Naive thymus-derived CD4-positive, alpha-beta T cell (primary cell): ENCODE measurements around the gene ERBB3. TPM values are rescaled to one million over a fixed set of nuclear protein-coding genes. Genes with fewer than 3 reads are reported as not detected.

Source experiments
- ATAC-seq: fragments of 150-1000 bp; cut with Tn5 transposase; 2 replicates; pipeline ENCODE4 v1.10.0; 2021; ENCODE audit warnings: mild to moderate bottlenecking, moderate library complexity
- CTCF ChIA-PET: fragments of 350-600 bp; sonication (Branson Sonifier 250); formaldehyde crosslinking; loops from one replicate; lab custom pipeline; 2021; ENCODE audit warnings: antibody characterized with exemption; lab: Charles Lee
- POLR2A ChIA-PET: fragments of 350-600 bp; sonication (Branson Sonifier 250); formaldehyde crosslinking; loops from one replicate; lab custom pipeline; 2021; ENCODE audit warnings: antibody characterized with exemption, inconsistent platforms; lab: Charles Lee
- DNase-seq, 9 donors: peaks; one replicate each; pipeline versions ENCODE4 v3.0.0 to v3.0.0-alpha.2; 2020 to 2022; ENCODE audit warnings: mixed read lengths in 1 of 9
- H3K27ac ChIP-seq: one replicate; pipeline ENCODE4 v1.7.0; 2013; ENCODE audit warnings: mild to moderate bottlenecking, low read depth, low read length, moderate library complexity
- H3K27me3 ChIP-seq, 2 donors: one replicate each; pipeline ENCODE4 v1.7.0; 2013; ENCODE audit warnings: low read length in 2 of 2, mild to moderate bottlenecking in 2 of 2, moderate library complexity in 2 of 2; ENCODE audit not compliant: control insufficient read depth in 2 of 2, insufficient read depth in 2 of 2
- H3K36me3 ChIP-seq, 3 experiments: 1 replicate in 2 of 3; 2 replicates in 1 of 3; pipeline ENCODE4 v1.7.0; 2013; ENCODE audit warnings: low read length in 3 of 3, mild to moderate bottlenecking in 3 of 3, moderate library complexity in 1 of 3; ENCODE audit not compliant: insufficient read depth in 3 of 3, control insufficient read depth in 2 of 3
- H3K4me1 ChIP-seq, 2 donors: one replicate each; pipeline ENCODE4 v1.7.0; 2013; ENCODE audit warnings: low read length in 2 of 2, mild to moderate bottlenecking in 2 of 2, moderate library complexity in 1 of 2; ENCODE audit not compliant: control insufficient read depth in 2 of 2, insufficient read depth in 2 of 2
- H3K4me3 ChIP-seq: 2 replicates; pipeline ENCODE4 v1.7.0; 2013; ENCODE audit warnings: mild to moderate bottlenecking, low read length
- H3K9me3 ChIP-seq, 3 experiments: 1 replicate in 2 of 3; 2 replicates in 1 of 3; pipeline ENCODE4 v1.7.0; 2013; ENCODE audit warnings: low read length in 3 of 3; ENCODE audit not compliant: control insufficient read depth in 2 of 3
- H3K27ac Mint-ChIP-seq, 9 donors: one replicate each; pipeline ENCODE4 v1.8.0; 2020 to 2022; ENCODE audit warnings: mixed read lengths in 9 of 9, mild to moderate bottlenecking in 8 of 9, moderate library complexity in 5 of 9, inconsistent platforms in 2 of 9
- H3K27me3 Mint-ChIP-seq, 5 donors: one replicate each; pipeline ENCODE4 v1.8.0; 2021 to 2022; ENCODE audit warnings: mixed read lengths in 5 of 5, mild to moderate bottlenecking in 1 of 5
- H3K36me3 Mint-ChIP-seq, 5 donors: one replicate each; pipeline ENCODE4 v1.8.0; 2020 to 2022; ENCODE audit warnings: mixed read lengths in 5 of 5, mild to moderate bottlenecking in 3 of 5, inconsistent platforms in 1 of 5
- H3K4me1 Mint-ChIP-seq, 7 donors: one replicate each; pipeline ENCODE4 v1.8.0; 2020 to 2022; ENCODE audit warnings: mixed read lengths in 7 of 7, mild to moderate bottlenecking in 3 of 7, inconsistent platforms in 1 of 7
- H3K4me3 Mint-ChIP-seq, 10 donors: one replicate each; pipeline ENCODE4 v1.8.0; 2020 to 2022; ENCODE audit warnings: mild to moderate bottlenecking in 10 of 10, mixed read lengths in 10 of 10, moderate library complexity in 6 of 10, inconsistent platforms in 2 of 10
- H3K9me3 Mint-ChIP-seq, 11 donors: one replicate each; pipeline ENCODE4 v1.8.0; 2020 to 2022; ENCODE audit warnings: mixed read lengths in 11 of 11, mild to moderate bottlenecking in 4 of 11, inconsistent platforms in 1 of 11, moderate library complexity in 1 of 11
- intact Hi-C, 2 donors: fragments of 100-400 bp; cut with micrococcal nuclease; formaldehyde crosslinking; loops; one replicate each; pipeline ENCODE4 v1.15.1; 2023
- polyA plus RNA-seq, 2 donors: library from polyadenylated mRNA; unstranded; fragments of 300-500 nt; fragmentation: Illumina TruSeq; gene quantifications; one replicate each; pipeline ENCODE4 v1.2.3, GENCODE V29; 2021
- total RNA-seq, 6 experiments: library from RNA in 5 of 6; stranded (reverse) in 5 of 6; gene quantifications; 1 replicate in 5 of 6; 2 replicates in 1 of 6; pipeline ENCODE4 v1.2.3 and lab custom pipeline; 2021 to 2026

ERBB3 gene
- total and polyA plus RNA-seq, 7 experiments from 2014 or later: 0.22 to 6.4 (median 1.6) TPM

DNA sequence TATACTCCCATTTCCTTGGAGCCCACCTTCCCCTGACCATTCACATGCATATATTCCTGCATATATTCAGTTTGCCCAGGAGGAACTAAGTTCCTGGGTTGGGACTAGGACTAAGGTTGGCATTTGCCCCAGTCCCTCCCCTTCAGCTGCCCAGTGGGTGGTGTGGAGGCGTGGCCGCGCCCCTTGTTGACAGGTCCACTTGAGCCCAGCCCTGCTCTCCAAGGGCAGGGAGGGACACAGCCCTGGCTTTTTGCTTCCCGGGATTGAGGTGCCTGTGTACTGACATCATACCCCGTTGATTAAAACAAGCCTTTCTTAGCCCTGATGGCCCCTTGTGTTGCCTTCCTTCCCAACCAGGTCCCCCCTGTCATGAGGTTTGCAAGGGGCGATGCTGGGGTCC is 7.3 kb downstream of the ERBB3 start:
- Histone ChIP-seq H3K9me3 (no peaks in the 10 kb centered on the region), H3K27me3 (no peaks in the 10 kb centered on the region), H3K4me3 (no peak overlapping the region), H3K27ac (no peak overlapping the region), H3K36me3 (no peaks in the 10 kb centered on the region), H3K4me1 (no peaks in the 10 kb centered on the region)
- Mint-ChIP-seq H3K27ac (no peak overlapping the region), H3K4me1 (peaks cover 0 to 12% (median 0%) of the 10 kb centered on the region in 7 donors), H3K4me3 (no peak overlapping the region), H3K9me3 (no peaks in the 10 kb centered on the region), H3K36me3 (peaks cover 0 to 1% (median 0%) of the 10 kb centered on the region in 5 donors), H3K27me3 (peaks cover 0 to 24% (median 4%) of the 10 kb centered on the region in 5 donors)
- no peak for ATAC-seq
- intact Hi-C loops: no loop called here
- no peak for DNase-seq
- ChIA-PET POLR2A (interaction anchor here (1.2 kb wide), 1 partner anchor 9 kb away, joined by 4 read pairs; no protein-coding TSS in a partner anchor), CTCF (no interaction called here)

DNA sequence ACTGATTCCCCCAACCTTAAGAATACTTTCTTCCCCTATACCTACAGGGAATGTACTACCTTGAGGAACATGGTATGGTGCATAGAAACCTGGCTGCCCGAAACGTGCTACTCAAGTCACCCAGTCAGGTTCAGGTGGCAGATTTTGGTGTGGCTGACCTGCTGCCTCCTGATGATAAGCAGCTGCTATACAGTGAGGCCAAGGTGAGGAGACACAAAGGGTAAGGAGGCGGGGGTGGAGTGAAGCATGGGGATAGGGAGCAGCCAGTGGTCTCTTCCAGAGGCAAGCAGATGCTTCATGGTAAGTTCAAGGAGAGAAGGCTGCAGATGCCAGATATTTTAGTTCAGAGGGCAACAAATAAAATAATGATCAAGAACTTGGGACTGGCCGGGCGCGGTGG is 17.8 kb downstream of the ERBB3 start:
- peaks cover 16 to 35% (median 30%) of the 10 kb centered on the region in 7 donors for H3K4me1 Mint-ChIP-seq
- H3K4me3 Mint-ChIP-seq: no peak overlapping the region
- Histone ChIP-seq H3K4me3 (no peak overlapping the region), H3K27me3 (no peaks in the 10 kb centered on the region), H3K36me3 (no peaks in the 10 kb centered on the region), H3K4me1 (peaks cover 14 to 15% of the 10 kb centered on the region in 2 donors), H3K9me3 (no peaks in the 10 kb centered on the region), H3K27ac (no peak overlapping the region)
- ATAC-seq (no peak), DNase-seq (no peak)
- ChIA-PET POLR2A (no interaction called here), CTCF (interaction anchor here (0.6 to 1.0 kb wide), 3 partner anchors 8 to 190 kb away, joined by 3 to 4 read pairs (median 4); no protein-coding TSS in a partner anchor)
- peaks cover 0 to 4% (median 0%) of the 10 kb centered on the region in 5 donors for H3K36me3 Mint-ChIP-seq
- H3K27ac Mint-ChIP-seq: peak overlapping the region in 2 of 9 donors; percentile 23 to 33
- peaks cover 0 to 2% (median 0%) of the 10 kb centered on the region in 11 donors for H3K9me3 Mint-ChIP-seq
- intact Hi-C loops: loop anchor here in 1 of 2 donors (1.0 kb wide), 1 partner anchor 9 kb away; no protein-coding TSS in a partner anchor
- peaks cover 0 to 42% (median 0%) of the 10 kb centered on the region in 5 donors for H3K27me3 Mint-ChIP-seq

DNA sequence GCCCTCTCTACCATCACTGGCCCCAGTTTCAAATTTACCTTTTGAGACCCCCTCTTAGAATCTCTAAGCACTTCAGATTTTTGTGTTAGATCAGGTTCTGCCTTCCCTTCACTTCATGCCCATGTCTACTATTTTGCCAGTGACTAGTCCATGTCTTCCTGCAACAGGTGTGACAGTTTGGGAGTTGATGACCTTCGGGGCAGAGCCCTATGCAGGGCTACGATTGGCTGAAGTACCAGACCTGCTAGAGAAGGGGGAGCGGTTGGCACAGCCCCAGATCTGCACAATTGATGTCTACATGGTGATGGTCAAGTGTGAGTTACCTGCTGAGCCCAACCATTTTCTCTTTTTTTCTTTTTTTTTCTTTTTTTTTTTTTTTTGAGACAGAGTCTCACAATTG is 18.6 kb downstream of the ERBB3 start:
- Mint-ChIP-seq H3K4me1 (peaks cover 20 to 41% (median 38%) of the 10 kb centered on the region in 7 donors), H3K9me3 (peaks cover 0 to 2% (median 0%) of the 10 kb centered on the region in 11 donors), H3K27ac (peak overlapping the region in 1 of 9 donors; percentile 16), H3K36me3 (peaks cover 0 to 4% (median 0%) of the 10 kb centered on the region in 5 donors), H3K27me3 (peaks cover 0 to 35% (median 0%) of the 10 kb centered on the region in 5 donors), H3K4me3 (no peak overlapping the region)
- no peak overlapping the region for H3K4me3 ChIP-seq
- intact Hi-C loops: no loop called here
- CTCF ChIA-PET: interaction anchor here (0.6 to 1.0 kb wide), 5 partner anchors 9 to 1485 kb away, joined by 3 to 7 read pairs (median 4); no protein-coding TSS in a partner anchor
- DNase-seq (no peak), ATAC-seq (no peak)
- POLR2A ChIA-PET: no interaction called here
- no peaks in the 10 kb centered on the region for H3K36me3 ChIP-seq
- H3K27ac ChIP-seq: no peak overlapping the region
- no peaks in the 10 kb centered on the region for H3K27me3 ChIP-seq
- no peaks in the 10 kb centered on the region for H3K9me3 ChIP-seq
- H3K4me1 ChIP-seq: peaks cover 21 to 23% of the 10 kb centered on the region in 2 donors

DNA sequence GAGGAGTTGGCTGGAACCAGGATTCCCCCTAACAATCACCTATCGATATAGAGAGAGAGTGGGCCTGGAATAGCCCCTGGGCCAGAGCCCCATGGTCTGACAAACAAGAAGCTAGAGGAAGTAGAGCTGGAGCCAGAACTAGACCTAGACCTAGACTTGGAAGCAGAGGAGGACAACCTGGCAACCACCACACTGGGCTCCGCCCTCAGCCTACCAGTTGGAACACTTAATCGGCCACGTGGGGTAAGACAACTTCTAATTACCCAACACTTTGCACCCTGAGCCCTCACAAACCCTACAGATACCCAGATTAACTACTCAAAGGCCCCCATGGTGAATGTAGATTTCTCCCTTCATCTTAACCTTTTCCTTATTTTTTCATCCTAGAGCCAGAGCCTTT is 19.8 kb downstream of the ERBB3 start:
- ChIA-PET POLR2A (interaction anchor here (6.4 kb wide), 1 partner anchor 18 kb away, joined by 85 read pairs; the partner anchor contains the start of gene ERBB3), CTCF (no interaction called here)
- H3K4me1 Mint-ChIP-seq: peaks cover 20 to 46% (median 44%) of the 10 kb centered on the region in 7 donors
- Histone ChIP-seq H3K4me1 (peaks cover 21 to 25% of the 10 kb centered on the region in 2 donors), H3K27ac (no peak overlapping the region), H3K27me3 (no peaks in the 10 kb centered on the region), H3K9me3 (no peaks in the 10 kb centered on the region), H3K36me3 (no peaks in the 10 kb centered on the region), H3K4me3 (no peak overlapping the region)
- intact Hi-C loops: loop anchor here (5.0 kb wide), 2 partner anchors 102 to 1333 kb away; partner anchors contain the start of genes INHBC (in 1 of the 2), R3HDM2 (in 1 of the 2) and SUOX (in 1 of the 2)
- H3K27ac Mint-ChIP-seq: peak overlapping the region in 8 of 9 donors; percentile 33 to 92 (median 84)
- no peak for ATAC-seq
- H3K27me3 Mint-ChIP-seq: peaks cover 0 to 26% (median 0%) of the 10 kb centered on the region in 5 donors
- peak overlapping the region in 4 of 10 donors; percentile 9 to 56 (median 20) for H3K4me3 Mint-ChIP-seq
- no peak for DNase-seq
- peaks cover 0 to 7% (median 0%) of the 10 kb centered on the region in 5 donors for H3K36me3 Mint-ChIP-seq
- peaks cover 0 to 2% (median 0%) of the 10 kb centered on the region in 11 donors for H3K9me3 Mint-ChIP-seq

DNA sequence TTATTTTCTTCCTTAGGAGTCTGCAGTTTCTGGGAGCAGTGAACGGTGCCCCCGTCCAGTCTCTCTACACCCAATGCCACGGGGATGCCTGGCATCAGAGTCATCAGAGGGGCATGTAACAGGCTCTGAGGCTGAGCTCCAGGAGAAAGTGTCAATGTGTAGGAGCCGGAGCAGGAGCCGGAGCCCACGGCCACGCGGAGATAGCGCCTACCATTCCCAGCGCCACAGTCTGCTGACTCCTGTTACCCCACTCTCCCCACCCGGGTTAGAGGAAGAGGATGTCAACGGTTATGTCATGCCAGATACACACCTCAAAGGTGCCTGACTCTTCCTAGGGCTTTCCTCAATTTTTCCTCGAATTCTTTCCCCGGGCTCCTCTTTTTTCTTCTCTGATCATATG is 21.1 kb downstream of the ERBB3 start:
- H3K4me1 ChIP-seq: peaks cover 30 to 34% of the 10 kb centered on the region in 2 donors

DNA sequence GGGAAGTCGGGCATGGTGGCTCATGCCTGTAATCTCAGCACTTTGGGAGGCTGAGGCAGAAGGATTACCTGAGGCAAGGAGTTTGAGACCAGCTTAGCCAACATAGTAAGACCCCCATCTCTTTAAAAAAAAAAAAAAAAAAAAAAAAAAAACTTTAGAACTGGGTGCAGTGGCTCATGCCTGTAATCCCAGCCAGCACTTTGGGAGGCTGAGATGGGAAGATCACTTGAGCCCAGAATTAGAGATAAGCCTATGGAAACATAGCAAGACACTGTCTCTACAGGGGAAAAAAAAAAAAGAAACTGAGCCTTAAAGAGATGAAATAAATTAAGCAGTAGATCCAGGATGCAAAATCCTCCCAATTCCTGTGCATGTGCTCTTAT is 22.7 kb downstream of the ERBB3 start:
- peak overlapping the region; percentile 91 to 100 (median 98) for H3K4me3 Mint-ChIP-seq
- H3K36me3 Mint-ChIP-seq: peaks cover 0 to 22% (median 5%) of the 10 kb centered on the region in 5 donors
- Histone ChIP-seq H3K36me3 (peaks cover 7 to 11% (median 7%) of the 10 kb centered on the region in 3 experiments), H3K9me3 (no peaks in the 10 kb centered on the region), H3K4me1 (peaks cover 36 to 37% of the 10 kb centered on the region in 2 donors), H3K27me3 (no peaks in the 10 kb centered on the region), H3K27ac (peak overlapping the region; percentile 82), H3K4me3 (peak overlapping the region; percentile 87)
- intact Hi-C loops: loop anchor here (2.0 to 5.0 kb wide), 3 partner anchors 105 to 1330 kb away; partner anchors contain the start of genes CDK2 (in 1 of the 2), INHBC (in 1 of the 2), PMEL (in 1 of the 2) and R3HDM2 (in 1 of the 2)
- H3K9me3 Mint-ChIP-seq: no peaks in the 10 kb centered on the region
- H3K4me1 Mint-ChIP-seq: peaks cover 31 to 69% (median 58%) of the 10 kb centered on the region in 7 donors
- peaks cover 0 to 6% (median 0%) of the 10 kb centered on the region in 5 donors for H3K27me3 Mint-ChIP-seq
- peak overlapping the region; percentile 92 to 99 (median 98) for H3K27ac Mint-ChIP-seq
- ATAC-seq (no peak), DNase-seq (no peak)
- ChIA-PET POLR2A (interaction anchor here (0.6 to 9.3 kb wide), 19 partner anchors 10 to 387 kb away, joined by 3 to 230 read pairs (median 8); partner anchors contain the start of genes BLOC1S1, ERBB3, ESYT1 and ORMDL2), CTCF (interaction anchor here (0.6 to 4.4 kb wide), 4 partner anchors 15 to 364 kb away, joined by 4 to 44 read pairs (median 8); partner anchors contain the start of genes RPL41 and ZC3H10)

More for the DNA sequence above, 21.1 kb downstream of the ERBB3 start:
- Mint-ChIP-seq H3K27ac (peak overlapping the region in 8 of 9 donors; percentile 92 to 99 (median 98)), H3K4me1 (peaks cover 27 to 57% (median 54%) of the 10 kb centered on the region in 7 donors), H3K4me3 (peak overlapping the region in 3 of 10 donors; percentile 10 to 55 (median 26)), H3K36me3 (peaks cover 0 to 14% (median 0%) of the 10 kb centered on the region in 5 donors), H3K9me3 (peaks cover 0 to 2% (median 0%) of the 10 kb centered on the region in 11 donors), H3K27me3 (peaks cover 0 to 17% (median 0%) of the 10 kb centered on the region in 5 donors)
- ChIA-PET CTCF (interaction anchor here (1.3 kb wide), 1 partner anchor 56 kb away, joined by 3 read pairs; no protein-coding TSS in a partner anchor), POLR2A (interaction anchor here (0.5 to 9.3 kb wide), 4 partner anchors 17 to 523 kb away, joined by 3 to 230 read pairs (median 45); partner anchors contain the start of genes ERBB3, RPL41 and ZC3H10)
- intact Hi-C loops: loop anchor here (5.0 kb wide), 2 partner anchors 104 to 1331 kb away; partner anchors contain the start of genes INHBC (in 1 of the 2), R3HDM2 (in 1 of the 2) and SUOX (in 1 of the 2)
- no peaks in the 10 kb centered on the region for H3K36me3 ChIP-seq
- no peak for DNase-seq
- ATAC-seq: no peak
- H3K9me3 ChIP-seq: no peaks in the 10 kb centered on the region
- H3K27ac ChIP-seq: peak overlapping the region; percentile 82
- no peaks in the 10 kb centered on the region for H3K27me3 ChIP-seq
- no peak overlapping the region for H3K4me3 ChIP-seq
